Neural crest cell (in vitro differentiated cells): ENCODE data around the gene TPD52L1. TPM values are rescaled to one million over a fixed set of nuclear protein-coding genes. Genes with fewer than 3 reads are reported as not detected.

ENCODE experiments used
- DNase-seq: peaks from one replicate; pipeline ENCODE4 v3.0.0; 2021; ENCODE audit warnings: low read depth, mixed read lengths, low spot score
- H3K27ac Mint-ChIP-seq: one replicate; pipeline ENCODE4 v1.8.0; 2021; ENCODE audit warnings: mild to moderate bottlenecking, mixed read lengths; ENCODE audit not compliant: unreplicated experiment
- H3K27me3 Mint-ChIP-seq: 2 replicates; pipeline ENCODE4 v1.8.0; 2021; ENCODE audit warnings: low read depth, mild to moderate bottlenecking, mixed read lengths
- H3K36me3 Mint-ChIP-seq: 2 replicates; pipeline ENCODE4 v1.8.0; 2021; ENCODE audit warnings: low read depth, mild to moderate bottlenecking, mixed read lengths
- H3K4me1 Mint-ChIP-seq: 2 replicates; pipeline ENCODE4 v1.8.0; 2021; ENCODE audit warnings: mixed read lengths
- H3K4me3 Mint-ChIP-seq: one replicate; pipeline ENCODE4 v1.8.0; 2021; ENCODE audit warnings: mild to moderate bottlenecking, mixed read lengths
- H3K9me3 Mint-ChIP-seq: 2 replicates; pipeline ENCODE4 v1.8.0; 2021; ENCODE audit warnings: mixed read lengths
- total RNA-seq: library from RNA; stranded (reverse); gene quantifications from 2 replicates; pipeline ENCODE4 v1.2.1, GENCODE V29; 2021
- TF ChIP-seq, protein P1 (sequence below): fragments of 200-600 bp; sonication (generic); conservative IDR thresholded peaks from 2 replicates; pipeline ENCODE4 v1.5.0; 2021; ENCODE audit warnings: antibody characterized with exemption, mild to moderate bottlenecking

The TPD52L1 gene
- total RNA-seq, 1 donor from 2014 or later: 2.9 TPM

GRCh38 chr6:125166711-125167110, 13.1 kb downstream of the TPD52L1 start:
- no peaks in the 10 kb centered on the region for H3K36me3 Mint-ChIP-seq
- H3K9me3 Mint-ChIP-seq: peaks cover 4% of the 10 kb centered on the region
- no peaks in the 10 kb centered on the region for H3K27me3 Mint-ChIP-seq
- H3K27ac Mint-ChIP-seq: no peak overlapping the region
- H3K4me1 Mint-ChIP-seq: no peaks in the 10 kb centered on the region
- DNase-seq: no peak
- TF ChIP-seq, protein P1, sequence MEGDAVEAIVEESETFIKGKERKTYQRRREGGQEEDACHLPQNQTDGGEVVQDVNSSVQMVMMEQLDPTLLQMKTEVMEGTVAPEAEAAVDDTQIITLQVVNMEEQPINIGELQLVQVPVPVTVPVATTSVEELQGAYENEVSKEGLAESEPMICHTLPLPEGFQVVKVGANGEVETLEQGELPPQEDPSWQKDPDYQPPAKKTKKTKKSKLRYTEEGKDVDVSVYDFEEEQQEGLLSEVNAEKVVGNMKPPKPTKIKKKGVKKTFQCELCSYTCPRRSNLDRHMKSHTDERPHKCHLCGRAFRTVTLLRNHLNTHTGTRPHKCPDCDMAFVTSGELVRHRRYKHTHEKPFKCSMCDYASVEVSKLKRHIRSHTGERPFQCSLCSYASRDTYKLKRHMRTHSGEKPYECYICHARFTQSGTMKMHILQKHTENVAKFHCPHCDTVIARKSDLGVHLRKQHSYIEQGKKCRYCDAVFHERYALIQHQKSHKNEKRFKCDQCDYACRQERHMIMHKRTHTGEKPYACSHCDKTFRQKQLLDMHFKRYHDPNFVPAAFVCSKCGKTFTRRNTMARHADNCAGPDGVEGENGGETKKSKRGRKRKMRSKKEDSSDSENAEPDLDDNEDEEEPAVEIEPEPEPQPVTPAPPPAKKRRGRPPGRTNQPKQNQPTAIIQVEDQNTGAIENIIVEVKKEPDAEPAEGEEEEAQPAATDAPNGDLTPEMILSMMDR: no peak
- H3K4me3 Mint-ChIP-seq: no peak overlapping the region

GRCh38 chr6:125167579-125167978, 14.0 kb downstream of the TPD52L1 start:
- H3K4me3 Mint-ChIP-seq: no peak overlapping the region
- H3K36me3 Mint-ChIP-seq: no peaks in the 10 kb centered on the region
- H3K27me3 Mint-ChIP-seq: no peaks in the 10 kb centered on the region
- DNase-seq: no peak
- H3K9me3 Mint-ChIP-seq: peaks cover 4% of the 10 kb centered on the region
- no peaks in the 10 kb centered on the region for H3K4me1 Mint-ChIP-seq
- TF ChIP-seq, protein P1: no peak
- no peak overlapping the region for H3K27ac Mint-ChIP-seq

GRCh38 chr6:125169058-125169457, 15.5 kb downstream of the TPD52L1 start:
- TF ChIP-seq, protein P1: no peak
- no peaks in the 10 kb centered on the region for H3K4me1 Mint-ChIP-seq
- H3K36me3 Mint-ChIP-seq: no peaks in the 10 kb centered on the region
- no peak for DNase-seq
- H3K4me3 Mint-ChIP-seq: no peak overlapping the region
- H3K27me3 Mint-ChIP-seq: no peaks in the 10 kb centered on the region
- H3K27ac Mint-ChIP-seq: no peak overlapping the region
- peaks cover 4% of the 10 kb centered on the region for H3K9me3 Mint-ChIP-seq

GRCh38 chr6:125169522-125169921, 15.9 kb downstream of the TPD52L1 start:
- no peak for DNase-seq
- no peaks in the 10 kb centered on the region for H3K27me3 Mint-ChIP-seq
- H3K27ac Mint-ChIP-seq: no peak overlapping the region

DNA sequence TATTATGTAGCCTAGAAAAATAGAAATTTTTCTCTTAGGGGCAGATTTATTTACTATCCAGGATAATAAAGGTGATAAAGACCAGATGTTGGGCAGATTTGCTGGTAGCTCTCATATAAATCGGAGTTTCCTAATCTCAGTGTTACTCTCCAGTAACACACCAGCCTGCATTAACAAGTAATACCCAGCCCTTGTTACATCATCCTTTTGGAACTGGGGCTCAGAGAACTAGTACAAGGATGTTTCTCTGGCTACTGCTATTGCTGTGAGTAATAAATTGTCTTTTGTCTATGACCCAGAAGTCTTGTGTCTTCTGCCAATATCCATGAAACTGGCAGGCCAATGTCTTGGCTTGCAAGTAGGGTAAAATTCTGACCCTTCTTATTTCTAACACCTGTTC, 16.8 kb downstream of the TPD52L1 start:
- H3K9me3 Mint-ChIP-seq: peaks cover 4% of the 10 kb centered on the region
- H3K4me3 Mint-ChIP-seq: no peak overlapping the region
- H3K27me3 Mint-ChIP-seq: no peaks in the 10 kb centered on the region
- H3K27ac Mint-ChIP-seq: no peak overlapping the region
- no peak for DNase-seq
- no peaks in the 10 kb centered on the region for H3K36me3 Mint-ChIP-seq
- H3K4me1 Mint-ChIP-seq: no peaks in the 10 kb centered on the region
- TF ChIP-seq, protein P1: no peak

More at GRCh38 chr6:125169522-125169921, 15.9 kb downstream of the TPD52L1 start:
- TF ChIP-seq, protein P1: no peak
- Mint-ChIP-seq H3K36me3 (no peaks in the 10 kb centered on the region), H3K4me3 (no peak overlapping the region), H3K9me3 (peaks cover 4% of the 10 kb centered on the region), H3K4me1 (no peaks in the 10 kb centered on the region)
